H9 (cell line): Measurements from ENCODE around the gene GRIK3. TPM values are rescaled to one million over a fixed set of nuclear protein-coding genes. Genes with fewer than 3 reads are reported as not detected.

Source experiments
- DNase-seq: peaks from one replicate; pipeline ENCODE4 v3.0.0-alpha.2; 2017
- H2AFZ ChIP-seq: one replicate; pipeline ENCODE4 v1.6.1; 2013; ENCODE audit warnings: mild to moderate bottlenecking, low read length, control low read depth, moderate library complexity
- H2AK5ac ChIP-seq: 2 replicates; pipeline ENCODE4 v1.6.1; 2013; ENCODE audit warnings: low read length, control low read depth, mixed read lengths; ENCODE audit not compliant: insufficient read length
- H2BK120ac ChIP-seq: one replicate; pipeline ENCODE4 v1.6.1; 2013; ENCODE audit warnings: low read depth, mild to moderate bottlenecking, low read length, control low read depth, inconsistent platforms; ENCODE audit not compliant: poor library complexity, severe bottlenecking
- H2BK12ac ChIP-seq: 2 replicates; pipeline ENCODE4 v1.6.1; 2013; ENCODE audit warnings: low read length, control low read depth, mixed read lengths, low read depth; ENCODE audit not compliant: insufficient read length
- H2BK15ac ChIP-seq: 2 replicates; pipeline ENCODE4 v1.6.1; 2013; ENCODE audit warnings: low read depth, low read length, control low read depth
- H2BK20ac ChIP-seq: one replicate; pipeline ENCODE4 v1.6.1; 2013; ENCODE audit warnings: low read depth, mild to moderate bottlenecking, low read length, control low read depth, inconsistent platforms; ENCODE audit not compliant: poor library complexity, severe bottlenecking
- H2BK5ac ChIP-seq: 2 replicates; pipeline ENCODE4 v1.6.1; 2013; ENCODE audit warnings: low read length, control low read depth, mixed read lengths; ENCODE audit not compliant: insufficient read length
- H3K14ac ChIP-seq: 2 replicates; pipeline ENCODE4 v1.6.1; 2013; ENCODE audit warnings: low read length, control low read depth; ENCODE audit not compliant: insufficient read depth
- H3K18ac ChIP-seq: 2 replicates; pipeline ENCODE4 v1.6.1; 2013; ENCODE audit warnings: low read depth, mild to moderate bottlenecking, mixed read lengths, low read length, control low read depth; ENCODE audit not compliant: insufficient read length
- H3K23ac ChIP-seq: 2 replicates; pipeline ENCODE4 v1.6.1; 2013; ENCODE audit warnings: low read length, control low read depth, mixed read lengths, low read depth; ENCODE audit not compliant: insufficient read length
- H3K23me2 ChIP-seq: 2 replicates; pipeline ENCODE4 v1.6.1; 2013; ENCODE audit warnings: low read depth, mild to moderate bottlenecking, mixed read lengths, low read length, control low read depth; ENCODE audit not compliant: insufficient read length, poor library complexity, severe bottlenecking
- H3K27ac ChIP-seq: 2 replicates; pipeline ENCODE4 v1.5.1; 2013; ENCODE audit warnings: low read length, control low read depth, mixed read lengths, low read depth; ENCODE audit not compliant: insufficient read length
- H3K27me3 ChIP-seq: 2 replicates; pipeline ENCODE4 v1.6.1; 2013; ENCODE audit warnings: low read length, control low read depth, inconsistent platforms; ENCODE audit not compliant: insufficient read depth
- H3K4ac ChIP-seq: 2 replicates; pipeline ENCODE4 v1.6.1; 2013; ENCODE audit warnings: low read depth, mild to moderate bottlenecking, control low read depth, inconsistent platforms, low read length, moderate library complexity
- H3K4me1 ChIP-seq: 2 replicates; pipeline ENCODE4 v1.6.1; 2013; ENCODE audit warnings: low read length, control low read depth, inconsistent platforms; ENCODE audit not compliant: insufficient read depth
- H3K4me2 ChIP-seq: 2 replicates; pipeline ENCODE4 v1.6.1; 2013; ENCODE audit warnings: low read length, control low read depth, mixed read lengths; ENCODE audit not compliant: insufficient read length, insufficient read depth
- H3K56ac ChIP-seq: 2 replicates; pipeline ENCODE4 v1.6.1; 2013; ENCODE audit warnings: low read depth, mild to moderate bottlenecking, mixed read lengths, low read length, control low read depth; ENCODE audit not compliant: insufficient read length
- H3K79me1 ChIP-seq: 2 replicates; pipeline ENCODE4 v1.6.1; 2013; ENCODE audit warnings: low read depth, mild to moderate bottlenecking, moderate library complexity, low read length, control low read depth, inconsistent platforms; ENCODE audit not compliant: insufficient read depth, poor library complexity, severe bottlenecking
- H3K79me2 ChIP-seq: 2 replicates; pipeline ENCODE4 v1.6.1; 2013; ENCODE audit warnings: low read length, control low read depth, inconsistent platforms; ENCODE audit not compliant: insufficient read depth
- H3K9ac ChIP-seq: 2 replicates; pipeline ENCODE4 v1.6.1; 2013; ENCODE audit warnings: low read length, control low read depth, mixed read lengths; ENCODE audit not compliant: insufficient read length; ENCODE audit errors: extremely low read depth
- H3K9me3 ChIP-seq: one replicate; pipeline ENCODE4 v1.6.1; 2013; ENCODE audit warnings: low read depth, low read length, inconsistent platforms; ENCODE audit not compliant: control insufficient read depth
- H3T11ph ChIP-seq: one replicate; pipeline ENCODE4 v1.6.1; 2013; ENCODE audit warnings: mild to moderate bottlenecking, low read length, control low read depth, inconsistent platforms
- H4K20me1 ChIP-seq: one replicate; pipeline ENCODE4 v1.6.1; 2013; ENCODE audit not compliant: control insufficient read depth, insufficient read length, insufficient read depth
- H4K5ac ChIP-seq: 2 replicates; pipeline ENCODE4 v1.6.1; 2013; ENCODE audit warnings: low read depth, mild to moderate bottlenecking, mixed read lengths, low read length, control low read depth; ENCODE audit not compliant: insufficient read length
- H4K8ac ChIP-seq: replicated peaks from 2 replicates; pipeline ENCODE4 v1.6.1; 2013; ENCODE audit warnings: low read length, control low read depth, mixed read lengths, low read depth; ENCODE audit not compliant: insufficient read length
- H4K91ac ChIP-seq: 2 replicates; pipeline ENCODE4 v1.6.1; 2013; ENCODE audit warnings: low read depth, mild to moderate bottlenecking, moderate library complexity, mixed read lengths, low read length, control low read depth; ENCODE audit not compliant: insufficient read length
- H3K27ac Mint-ChIP-seq, 3 experiments: 2 replicates in 2 of 3; 3 replicates in 1 of 3; pipeline ENCODE4 v1.8.0; 2020 to 2021; ENCODE audit warnings: mixed read lengths in 3 of 3, mild to moderate bottlenecking in 1 of 3, moderate library complexity in 1 of 3
- H3K27me3 Mint-ChIP-seq: 2 replicates; pipeline ENCODE4 v1.8.0; 2021; ENCODE audit warnings: low read depth, mild to moderate bottlenecking, moderate library complexity, mixed read lengths
- H3K36me3 Mint-ChIP-seq, 3 experiments: 2 replicates in 2 of 3; 3 replicates in 1 of 3; pipeline ENCODE4 v1.8.0; 2020 to 2021; ENCODE audit warnings: low read depth in 3 of 3, mixed read lengths in 3 of 3; ENCODE audit not compliant: insufficient read depth in 1 of 3
- H3K4me1 Mint-ChIP-seq, 2 experiments: 2 replicates each; pipeline ENCODE4 v1.8.0; 2020; ENCODE audit warnings: mixed read lengths in 2 of 2
- H3K4me3 Mint-ChIP-seq, 2 experiments: 2 replicates in 1 of 2; 3 replicates in 1 of 2; pipeline ENCODE4 v1.8.0; 2020 to 2021; ENCODE audit warnings: mild to moderate bottlenecking in 2 of 2, mixed read lengths in 2 of 2, moderate library complexity in 1 of 2
- H3K9me3 Mint-ChIP-seq, 2 experiments: 2 replicates in 1 of 2; 3 replicates in 1 of 2; pipeline ENCODE4 v1.8.0; 2020; ENCODE audit warnings: mild to moderate bottlenecking in 2 of 2, mixed read lengths in 2 of 2, moderate library complexity in 1 of 2
- WGBS: extraction: QIAGEN DNeasy Blood & Tissue Kit; methylation state at CpG from one replicate; pipeline ENCODE4 v1.1.7; 2013; ENCODE audit warnings: missing lambda C conversion rate, low lambda C conversion rate, mixed read lengths; ENCODE audit not compliant: insufficient read length; ENCODE audit errors: extremely low coverage; 5-methylcytosine and 5-hydroxymethylcytosine counted together
- total RNA-seq: library from RNA; stranded (reverse); gene quantifications from 2 replicates; pipeline ENCODE4 v1.2.1, GENCODE V29; 2021
- TF ChIP-seq, protein P1 (sequence below): fragments of 200-600 bp; sonication (generic); conservative IDR thresholded peaks from 3 replicates; pipeline ENCODE4 v1.8.0; 2021; ENCODE audit warnings: antibody characterized with exemption, mild to moderate bottlenecking

Gene GRIK3
- total RNA-seq, 1 experiment from 2014 or later, result 1.7 TPM

DNA sequence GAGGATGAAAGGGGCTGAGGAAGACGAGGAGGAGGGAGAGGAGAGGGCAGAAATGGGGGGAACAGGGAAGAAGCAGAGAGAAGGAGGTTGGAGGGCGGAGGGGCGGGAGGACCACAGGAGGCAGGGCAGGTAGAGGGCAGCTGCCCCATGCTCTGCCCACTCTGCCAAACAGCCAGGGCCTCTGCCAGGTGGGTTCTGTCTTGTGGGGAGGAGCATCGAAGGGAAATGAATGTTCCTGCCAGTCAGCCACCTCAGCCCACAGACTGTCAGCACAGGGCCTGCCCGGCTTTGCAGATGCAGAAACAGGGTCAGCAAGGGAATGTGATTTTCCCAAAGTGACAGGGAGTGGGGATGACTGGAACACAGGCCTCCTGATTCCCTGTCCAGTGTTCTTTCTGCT lies 82.6 kb downstream of the GRIK3 start:
- Histone ChIP-seq H3T11ph (no peak overlapping the region), H2BK15ac (no peak overlapping the region), H3K27me3 (no peaks in the 10 kb centered on the region), H4K8ac (no peak overlapping the region), H3K9me3 (no peaks in the 10 kb centered on the region), H3K23ac (no peak overlapping the region), H3K4me1 (peaks cover 5% of the 10 kb centered on the region; the same call in 1 of the 2 replicates), H2BK20ac (no peak overlapping the region), H3K4me2 (no peak overlapping the region), H2BK120ac (no peak overlapping the region), H3K9ac (no peak overlapping the region), H2AFZ (no peak overlapping the region), H3K79me1 (no peaks in the 10 kb centered on the region), H3K14ac (no peak overlapping the region), H3K79me2 (no peaks in the 10 kb centered on the region), H3K27ac (no peak overlapping the region), H3K23me2 (no peaks in the 10 kb centered on the region), H3K4ac (no peak overlapping the region), H3K18ac (no peak overlapping the region), H3K56ac (no peak overlapping the region), H4K91ac (no peak overlapping the region), H4K20me1 (no peaks in the 10 kb centered on the region), H2AK5ac (no peak overlapping the region), H2BK12ac (no peak overlapping the region), H2BK5ac (no peak overlapping the region), H4K5ac (no peak overlapping the region)
- Mint-ChIP-seq H3K36me3 (no peaks in the 10 kb centered on the region), H3K4me1 (peaks cover 12 to 25% of the 10 kb centered on the region in 2 experiments), H3K27me3 (no peaks in the 10 kb centered on the region; the same call in 1 of the 2 replicates), H3K9me3 (no peaks in the 10 kb centered on the region), H3K4me3 (no peak overlapping the region), H3K27ac (no peak overlapping the region; a peak in 1 of 7 replicates)
- WGBS, result no CpG with 5 or more reads among the region's 5 CpGs
- TF ChIP-seq, protein P1, sequence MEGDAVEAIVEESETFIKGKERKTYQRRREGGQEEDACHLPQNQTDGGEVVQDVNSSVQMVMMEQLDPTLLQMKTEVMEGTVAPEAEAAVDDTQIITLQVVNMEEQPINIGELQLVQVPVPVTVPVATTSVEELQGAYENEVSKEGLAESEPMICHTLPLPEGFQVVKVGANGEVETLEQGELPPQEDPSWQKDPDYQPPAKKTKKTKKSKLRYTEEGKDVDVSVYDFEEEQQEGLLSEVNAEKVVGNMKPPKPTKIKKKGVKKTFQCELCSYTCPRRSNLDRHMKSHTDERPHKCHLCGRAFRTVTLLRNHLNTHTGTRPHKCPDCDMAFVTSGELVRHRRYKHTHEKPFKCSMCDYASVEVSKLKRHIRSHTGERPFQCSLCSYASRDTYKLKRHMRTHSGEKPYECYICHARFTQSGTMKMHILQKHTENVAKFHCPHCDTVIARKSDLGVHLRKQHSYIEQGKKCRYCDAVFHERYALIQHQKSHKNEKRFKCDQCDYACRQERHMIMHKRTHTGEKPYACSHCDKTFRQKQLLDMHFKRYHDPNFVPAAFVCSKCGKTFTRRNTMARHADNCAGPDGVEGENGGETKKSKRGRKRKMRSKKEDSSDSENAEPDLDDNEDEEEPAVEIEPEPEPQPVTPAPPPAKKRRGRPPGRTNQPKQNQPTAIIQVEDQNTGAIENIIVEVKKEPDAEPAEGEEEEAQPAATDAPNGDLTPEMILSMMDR, result no peak
- no peak for DNase-seq
